ENCODE results near the gene FCGR3A.

DNA sequence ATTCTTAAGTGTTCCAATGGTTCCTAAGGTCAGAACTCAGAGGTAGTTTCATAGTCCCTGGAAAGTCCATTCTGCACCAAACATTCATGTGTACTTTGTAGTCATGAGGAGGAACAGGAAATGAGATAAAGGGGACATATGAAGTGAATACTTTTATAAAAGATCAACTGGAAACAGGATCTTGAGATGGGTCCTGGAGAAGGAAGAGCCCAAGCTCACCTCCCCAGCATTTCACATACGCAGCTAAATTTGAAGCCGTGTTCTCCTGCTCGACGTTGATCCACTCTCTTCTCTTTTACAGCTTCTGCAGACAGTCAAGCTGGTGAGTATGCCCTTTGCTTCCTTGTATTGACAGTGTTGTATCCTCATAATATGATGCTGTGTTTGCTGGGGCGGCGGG is 43.9 kb downstream of the FCGR3A start:
- TF ChIP-seq, protein P1, sequence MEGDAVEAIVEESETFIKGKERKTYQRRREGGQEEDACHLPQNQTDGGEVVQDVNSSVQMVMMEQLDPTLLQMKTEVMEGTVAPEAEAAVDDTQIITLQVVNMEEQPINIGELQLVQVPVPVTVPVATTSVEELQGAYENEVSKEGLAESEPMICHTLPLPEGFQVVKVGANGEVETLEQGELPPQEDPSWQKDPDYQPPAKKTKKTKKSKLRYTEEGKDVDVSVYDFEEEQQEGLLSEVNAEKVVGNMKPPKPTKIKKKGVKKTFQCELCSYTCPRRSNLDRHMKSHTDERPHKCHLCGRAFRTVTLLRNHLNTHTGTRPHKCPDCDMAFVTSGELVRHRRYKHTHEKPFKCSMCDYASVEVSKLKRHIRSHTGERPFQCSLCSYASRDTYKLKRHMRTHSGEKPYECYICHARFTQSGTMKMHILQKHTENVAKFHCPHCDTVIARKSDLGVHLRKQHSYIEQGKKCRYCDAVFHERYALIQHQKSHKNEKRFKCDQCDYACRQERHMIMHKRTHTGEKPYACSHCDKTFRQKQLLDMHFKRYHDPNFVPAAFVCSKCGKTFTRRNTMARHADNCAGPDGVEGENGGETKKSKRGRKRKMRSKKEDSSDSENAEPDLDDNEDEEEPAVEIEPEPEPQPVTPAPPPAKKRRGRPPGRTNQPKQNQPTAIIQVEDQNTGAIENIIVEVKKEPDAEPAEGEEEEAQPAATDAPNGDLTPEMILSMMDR (IDR thresholded peaks at IDR 0.05) = no peak
- TF ChIP-seq EP300 (IDR thresholded peaks at IDR 0.05) (no peak), POLR2AphosphoS5 (IDR thresholded peaks at IDR 0.05) (no peak)
